ENCODE results near the gene MFNG.

The MFNG gene

DNA sequence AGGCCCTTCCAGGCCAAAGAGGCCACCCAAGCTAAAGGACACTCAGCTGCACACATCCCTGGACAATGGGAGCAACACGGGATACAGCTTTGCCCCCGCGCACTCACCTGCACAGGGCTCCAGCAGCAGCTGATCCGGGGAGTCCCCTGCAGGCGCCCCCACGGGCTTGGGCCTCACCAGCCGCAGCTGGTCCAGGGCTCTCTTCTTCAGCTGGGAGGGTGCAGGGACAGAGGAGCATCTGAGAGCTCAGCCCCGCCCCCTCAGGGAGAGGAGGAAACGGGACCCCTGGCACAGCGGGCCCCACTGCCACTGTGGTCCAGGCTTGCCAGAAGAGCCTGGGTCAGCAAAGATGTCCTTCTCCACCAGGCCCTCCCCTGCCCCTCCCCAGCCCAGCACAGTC, 7.8 kb upstream of the MFNG start:
- DNase-seq (ENCODE audit: low read depth in 2 of 2) = no peak

DNA sequence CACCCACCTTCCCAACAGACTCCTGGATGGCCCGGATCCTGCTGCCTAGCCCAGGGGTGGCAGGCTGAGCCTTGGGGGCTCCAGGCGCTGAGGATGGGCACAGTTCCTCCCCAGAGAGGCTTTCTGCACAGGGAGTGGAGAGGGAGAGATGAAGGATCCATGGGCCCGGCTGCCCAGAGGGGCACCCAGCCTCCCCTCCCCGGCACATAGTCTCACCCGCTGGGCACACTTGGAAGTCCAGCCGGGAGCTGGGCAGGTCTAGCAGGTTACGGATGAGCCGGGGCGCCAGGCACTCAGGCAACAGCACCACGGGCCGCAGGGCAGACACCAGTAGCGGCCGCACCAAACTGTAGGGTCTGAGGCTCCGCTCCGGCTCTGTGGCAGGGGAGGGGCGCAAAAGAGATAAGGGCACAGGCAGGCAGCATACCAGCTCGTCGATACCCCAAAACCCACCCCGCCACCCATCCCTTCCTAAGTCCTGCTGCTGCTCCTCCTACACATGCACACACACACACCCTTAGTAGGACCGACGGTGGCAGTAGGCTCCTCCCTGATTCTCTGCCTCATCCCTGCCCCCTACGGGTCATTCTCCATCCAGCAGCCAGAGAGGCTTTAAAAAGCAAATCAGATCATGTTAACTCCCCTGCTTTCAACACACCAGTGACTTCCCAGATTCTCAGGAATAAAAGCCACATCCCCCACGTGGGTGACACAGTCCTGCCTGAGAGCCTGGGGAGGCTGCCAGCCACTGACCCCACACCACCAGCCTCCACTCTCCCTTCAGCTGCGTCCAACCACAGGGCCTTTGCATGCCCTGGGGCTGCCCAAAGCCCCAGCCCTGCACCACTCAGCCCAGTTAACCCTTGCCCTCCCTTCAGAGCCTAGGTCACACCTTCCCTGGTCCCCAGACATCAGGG, 6.5 kb upstream of the MFNG start:
- no peak for DNase-seq (ENCODE audit: low read depth in 2 of 2)

DNA sequence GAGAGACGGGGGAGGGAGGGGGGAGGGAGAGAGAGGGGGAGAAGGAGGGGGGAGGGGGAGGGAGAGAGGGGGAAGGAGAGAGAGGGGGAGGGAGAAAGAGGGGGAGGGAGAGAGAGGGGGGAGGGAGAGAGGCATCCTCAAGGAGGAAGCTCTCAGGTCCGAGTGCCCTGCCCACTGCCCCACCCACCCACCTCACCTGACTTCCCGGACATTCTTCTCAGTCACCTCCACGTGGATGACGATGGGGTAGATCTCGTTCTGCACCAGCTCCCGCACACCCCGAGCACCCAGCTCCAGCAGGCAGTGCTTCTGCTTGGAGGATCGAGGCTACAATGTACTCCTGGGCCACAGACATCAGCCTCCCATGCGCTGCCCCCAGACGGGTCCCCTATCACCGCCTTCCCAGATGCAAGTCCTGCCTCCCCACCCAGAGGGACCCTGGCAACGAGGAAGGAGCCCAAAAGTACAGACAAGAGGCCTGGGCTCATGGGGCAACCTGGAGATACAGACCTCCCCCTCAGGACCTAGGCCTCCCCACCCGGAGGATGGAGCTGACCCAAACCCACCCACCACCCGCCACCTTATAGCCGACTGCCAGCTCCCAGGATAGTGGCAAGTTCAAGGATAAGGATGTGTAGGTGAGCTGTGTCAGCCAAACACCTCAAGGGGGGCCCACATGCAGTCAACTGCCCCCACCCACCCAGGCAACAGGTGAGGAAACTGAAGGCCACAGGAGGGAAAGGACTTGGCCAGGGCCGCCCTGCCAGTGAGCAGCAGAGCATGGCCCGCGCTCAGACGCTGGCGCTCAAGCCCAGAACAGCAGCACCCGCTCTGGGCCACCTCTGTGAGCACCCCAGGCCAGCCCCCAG, 5.6 kb upstream of the MFNG start:
- no peak for DNase-seq (ENCODE audit: low read depth in 2 of 2)

DNA sequence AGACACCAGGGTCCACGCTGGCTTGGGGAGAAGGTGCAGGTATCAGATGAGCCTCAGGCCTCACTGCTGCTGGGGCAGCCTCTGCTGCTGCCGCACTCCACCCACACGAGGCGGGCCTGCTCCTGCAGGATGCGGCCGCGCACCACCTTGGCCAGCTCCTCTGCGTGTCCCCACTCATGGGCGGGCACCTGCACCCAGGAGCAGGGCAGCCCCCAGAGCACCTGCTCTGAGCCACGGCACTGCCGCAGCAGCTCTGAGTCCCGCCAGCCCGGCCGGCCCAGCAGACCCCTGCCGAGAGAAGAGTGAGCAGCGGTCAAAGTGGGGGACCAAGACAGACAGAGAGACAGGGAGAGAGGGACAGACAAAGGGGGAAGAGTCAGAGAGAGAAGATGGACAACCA, 4.9 kb upstream of the MFNG start:
- DNase-seq (ENCODE audit: low read depth in 2 of 2) = no peak

DNA sequence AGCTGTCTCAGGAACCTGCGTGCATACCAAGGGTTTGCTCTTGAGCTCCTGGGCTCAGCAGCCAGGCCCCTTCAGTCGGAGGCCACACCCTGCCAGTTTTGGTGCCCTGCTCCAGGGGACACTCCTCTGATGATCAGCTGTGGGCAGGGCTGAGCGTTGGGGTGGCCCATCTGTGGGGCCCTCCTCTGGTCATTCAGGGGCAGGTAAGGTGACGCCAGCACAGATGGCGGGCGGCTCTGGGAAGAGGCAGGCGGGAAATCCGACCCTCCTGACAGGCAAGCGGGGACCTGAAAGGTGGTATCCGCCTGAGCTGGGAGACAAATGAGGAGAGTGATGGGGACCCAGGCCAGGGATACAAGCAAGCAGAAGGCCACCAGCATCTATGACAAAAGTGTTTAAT, 3.8 kb upstream of the MFNG start:
- DNase-seq (ENCODE audit: low read depth in 2 of 2) = no peak

DNA sequence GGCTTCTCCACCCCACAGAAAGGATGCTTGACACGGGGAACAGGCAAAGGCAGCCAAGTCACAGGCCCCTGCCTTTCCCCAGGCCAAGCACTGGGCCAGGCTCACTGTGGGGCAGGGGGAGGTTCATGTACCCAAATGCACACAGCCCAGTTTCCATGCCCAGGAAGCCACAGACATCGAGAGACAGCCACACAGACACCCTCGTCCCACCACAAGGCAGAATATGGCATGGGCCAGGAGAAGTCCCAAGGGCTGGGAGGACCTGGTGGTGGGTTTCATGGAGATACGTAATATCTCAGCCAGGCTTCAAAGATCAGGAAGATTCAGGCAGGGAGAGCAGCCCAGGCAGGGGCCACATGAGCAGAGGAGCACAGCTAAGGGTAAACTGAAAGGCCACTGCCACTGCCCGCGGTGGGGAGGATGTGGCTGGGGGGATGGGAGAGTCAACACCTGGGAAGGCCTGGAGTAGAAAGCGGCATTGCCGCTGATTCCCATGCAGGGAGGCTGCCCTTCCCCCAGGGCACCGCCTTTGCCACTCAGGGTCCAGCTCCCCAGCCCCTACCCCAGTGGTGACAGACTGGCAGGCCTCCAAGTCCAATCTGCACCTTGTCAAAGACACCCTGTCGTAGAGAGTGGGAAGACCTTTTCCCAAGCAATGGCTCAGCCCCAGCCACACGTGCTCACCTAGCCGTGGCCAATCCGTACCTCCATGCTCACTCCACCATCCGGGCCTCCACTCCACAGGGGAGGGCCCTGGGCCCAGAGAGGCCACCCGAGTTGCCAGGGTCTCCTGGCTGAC, 2.4 kb upstream of the MFNG start:
- DNase-seq (ENCODE audit: low read depth in 2 of 2) = no peak

DNA sequence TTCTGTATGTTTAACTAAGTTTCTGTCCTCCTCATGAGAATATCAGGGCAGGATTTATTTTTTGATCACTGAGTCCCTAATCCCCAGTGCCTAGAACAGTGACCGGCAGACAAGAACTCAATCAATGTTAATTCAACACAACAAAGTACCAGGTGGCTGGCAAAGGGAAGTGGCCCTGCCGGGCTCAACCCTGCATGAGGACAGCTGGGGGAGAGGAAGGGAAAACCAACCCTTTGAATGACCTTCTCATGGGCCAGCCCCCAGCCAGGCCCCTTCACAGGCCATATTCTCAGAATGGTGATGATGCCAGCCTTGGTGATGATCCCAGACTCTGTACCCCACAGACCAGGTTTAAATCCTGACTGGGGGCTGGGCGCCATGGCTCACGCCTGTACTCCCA, 1.4 kb upstream of the MFNG start:
- no peak for DNase-seq (ENCODE audit: low read depth in 2 of 2)

DNA sequence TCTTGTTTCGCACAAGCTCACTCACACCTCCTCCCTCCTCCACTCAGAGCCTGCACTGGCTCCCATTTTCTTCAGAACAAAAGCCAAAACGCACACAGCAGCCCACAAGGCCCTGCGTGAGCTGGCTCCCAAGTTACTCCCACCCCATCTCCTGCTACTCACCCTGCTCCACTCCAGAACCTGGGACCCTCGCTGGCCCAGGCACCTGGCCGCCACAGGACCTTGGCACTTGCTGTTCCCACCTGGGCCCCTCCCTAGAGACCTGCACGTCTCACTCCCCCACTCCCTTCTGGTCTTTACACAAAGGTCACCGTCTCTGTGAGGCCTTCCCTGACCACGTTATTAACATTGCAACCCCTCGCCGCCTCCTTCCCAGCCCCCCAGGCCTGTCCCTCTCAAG, 945 bp upstream of the MFNG start:
- DNase-seq (ENCODE audit: low read depth in 2 of 2) = no peak

DNA sequence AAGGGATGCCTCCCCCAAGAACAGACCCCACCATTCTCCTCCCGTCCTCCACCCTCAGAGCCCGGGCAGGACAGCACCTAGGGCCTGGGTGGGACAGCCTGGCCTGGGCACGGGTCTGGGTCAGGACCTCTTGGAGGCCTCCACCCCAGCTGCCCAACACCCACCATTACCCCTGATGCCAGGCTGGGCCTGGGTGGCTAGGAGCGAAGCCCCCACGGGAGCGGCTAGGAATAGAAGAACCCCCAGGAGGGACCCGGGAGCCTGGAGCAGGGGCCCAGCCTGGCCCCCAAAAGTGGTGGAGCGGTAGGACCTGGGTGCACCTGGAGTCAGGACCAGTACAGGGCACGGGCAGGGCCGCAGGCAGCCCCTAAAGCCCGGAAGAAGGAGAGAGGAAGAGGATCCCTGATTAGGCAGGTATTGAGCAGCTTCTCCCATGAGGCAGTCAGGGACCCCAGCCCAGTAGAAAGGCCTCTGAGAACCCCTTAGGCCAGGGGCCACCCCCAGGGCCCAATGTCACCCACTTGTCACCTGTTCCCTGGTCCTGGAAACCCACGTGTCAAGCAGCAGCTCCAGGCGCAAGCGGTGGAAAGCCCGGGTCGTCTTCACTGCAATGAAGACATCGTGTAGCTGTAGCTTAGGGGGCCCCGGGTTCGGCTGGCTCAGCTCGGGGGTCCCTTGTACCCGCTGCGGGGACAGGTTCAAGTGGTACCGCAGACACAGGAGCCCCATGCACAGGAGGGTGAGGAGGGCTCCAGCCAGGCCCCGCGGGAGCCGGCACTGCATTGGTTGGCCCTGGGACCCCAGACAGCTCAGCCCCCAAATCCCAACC, 575 bp downstream of the MFNG start:
- peak in 1 of 2 donors; percentile 12 for DNase-seq (ENCODE audit: low read depth in 2 of 2)

DNA sequence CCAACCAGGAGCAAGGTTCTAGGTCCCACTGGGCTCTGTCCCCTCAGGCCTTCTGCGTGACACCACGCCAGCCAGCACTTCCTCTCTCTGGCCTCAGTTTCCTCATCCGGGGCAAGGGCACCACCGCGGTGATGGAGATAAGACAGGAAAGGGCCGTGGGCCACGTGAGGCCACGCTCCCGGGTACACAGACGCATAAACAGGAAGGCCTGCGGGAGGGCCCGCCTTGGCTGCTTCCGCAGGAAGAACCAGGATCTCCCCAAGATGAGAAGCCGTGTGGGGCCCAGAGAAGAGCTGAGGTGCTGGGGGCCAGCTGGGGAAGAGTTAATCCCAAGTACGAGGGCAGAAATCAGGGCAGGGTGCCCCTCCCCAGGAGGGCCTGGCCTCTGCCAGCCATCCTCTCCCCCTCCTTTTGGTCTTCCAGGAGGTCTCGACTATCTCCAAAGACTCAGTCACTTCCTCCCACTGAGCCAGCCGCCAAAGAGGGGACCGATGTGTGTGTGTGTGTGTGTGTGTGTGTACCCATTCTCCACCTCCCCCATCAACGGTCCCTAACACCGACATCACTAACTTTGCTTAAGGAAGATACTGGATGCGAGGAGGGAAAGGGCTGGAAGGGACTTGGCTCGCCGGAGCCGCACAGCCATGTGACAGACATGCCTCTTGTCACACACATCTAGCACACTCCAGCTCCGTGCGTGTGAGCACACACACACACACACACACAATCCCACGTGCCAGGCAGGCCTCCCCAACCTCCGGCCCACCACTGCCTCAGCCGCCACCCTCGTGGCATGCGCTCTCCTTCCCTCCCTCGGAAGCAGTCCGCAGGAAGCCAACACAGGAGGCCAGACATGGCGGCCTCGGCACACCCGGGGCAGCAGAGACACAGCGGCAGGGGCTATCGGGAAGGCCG, 1.4 kb downstream of the MFNG start:
- peak; percentile 56 to 57 for DNase-seq (ENCODE audit: low read depth in 2 of 2)

DNA sequence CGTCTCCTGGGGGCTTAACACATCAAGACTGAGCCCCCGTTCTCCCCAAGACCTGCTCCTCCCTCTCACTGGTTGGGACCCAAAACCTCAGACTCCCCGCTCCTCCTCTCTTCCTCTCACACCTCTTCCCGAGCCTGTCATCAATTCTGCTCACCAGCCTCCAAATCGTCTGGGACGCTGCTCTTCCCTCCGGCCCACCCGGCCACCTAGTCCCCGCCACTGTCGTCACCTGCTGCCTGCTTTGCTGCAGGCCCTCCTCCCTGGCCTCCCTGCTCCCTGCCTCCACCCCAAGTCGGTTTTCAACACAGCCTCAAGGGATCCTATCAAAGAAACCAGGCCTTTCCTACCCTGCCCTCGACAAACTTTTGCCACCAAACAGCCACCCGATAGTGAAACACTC, 3.1 kb downstream of the MFNG start:
- DNase-seq (ENCODE audit: low read depth in 2 of 2) = no peak

DNA sequence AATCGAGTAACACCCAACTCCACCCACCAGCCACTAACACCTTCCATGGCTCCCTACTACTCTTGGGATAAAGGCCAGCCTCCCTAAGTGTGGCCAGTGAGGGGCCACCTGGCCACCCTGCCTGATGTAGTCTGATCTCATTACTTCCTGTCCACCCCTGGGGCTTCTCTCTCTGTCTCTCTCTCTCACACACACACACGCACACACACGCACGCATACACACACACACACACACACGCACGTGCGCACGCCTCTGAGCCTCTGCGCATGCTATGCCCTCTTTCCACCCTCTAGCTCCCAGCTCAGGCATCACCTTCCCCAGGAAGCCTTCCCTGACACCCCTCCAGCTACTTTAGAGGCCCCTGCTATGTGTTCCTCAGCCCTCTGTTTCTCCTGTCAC, 3.9 kb downstream of the MFNG start:
- no peak for DNase-seq (ENCODE audit: low read depth in 2 of 2)

DNA sequence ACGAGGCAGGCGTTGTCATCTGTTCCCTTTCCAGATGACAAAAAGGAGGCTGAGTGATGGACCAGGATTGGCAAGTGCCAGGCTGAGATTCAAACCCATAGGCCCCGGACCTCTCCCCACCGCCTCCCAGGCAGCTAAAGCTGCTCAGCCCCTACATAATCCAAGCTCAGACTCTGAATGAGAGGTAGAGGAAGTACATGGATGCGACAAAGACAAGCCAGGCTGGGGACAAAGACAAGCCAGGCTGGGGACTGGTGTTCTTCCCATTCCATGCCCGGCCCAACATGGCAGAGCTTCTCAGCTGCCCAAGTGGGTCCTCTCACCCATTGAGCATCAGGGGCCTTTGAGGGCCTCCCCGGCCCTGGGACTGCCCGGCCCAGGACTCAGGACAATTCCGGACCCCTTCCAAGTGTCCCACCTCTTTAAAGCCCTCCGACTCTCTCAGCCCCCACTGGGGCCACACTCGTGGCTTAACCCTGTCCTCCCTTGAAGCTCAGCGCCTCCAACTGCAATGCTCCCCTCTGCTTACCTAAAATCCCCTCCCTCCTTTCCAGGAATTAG, 4.8 kb downstream of the MFNG start:
- DNase-seq (ENCODE audit: low read depth in 2 of 2) = no peak

DNA sequence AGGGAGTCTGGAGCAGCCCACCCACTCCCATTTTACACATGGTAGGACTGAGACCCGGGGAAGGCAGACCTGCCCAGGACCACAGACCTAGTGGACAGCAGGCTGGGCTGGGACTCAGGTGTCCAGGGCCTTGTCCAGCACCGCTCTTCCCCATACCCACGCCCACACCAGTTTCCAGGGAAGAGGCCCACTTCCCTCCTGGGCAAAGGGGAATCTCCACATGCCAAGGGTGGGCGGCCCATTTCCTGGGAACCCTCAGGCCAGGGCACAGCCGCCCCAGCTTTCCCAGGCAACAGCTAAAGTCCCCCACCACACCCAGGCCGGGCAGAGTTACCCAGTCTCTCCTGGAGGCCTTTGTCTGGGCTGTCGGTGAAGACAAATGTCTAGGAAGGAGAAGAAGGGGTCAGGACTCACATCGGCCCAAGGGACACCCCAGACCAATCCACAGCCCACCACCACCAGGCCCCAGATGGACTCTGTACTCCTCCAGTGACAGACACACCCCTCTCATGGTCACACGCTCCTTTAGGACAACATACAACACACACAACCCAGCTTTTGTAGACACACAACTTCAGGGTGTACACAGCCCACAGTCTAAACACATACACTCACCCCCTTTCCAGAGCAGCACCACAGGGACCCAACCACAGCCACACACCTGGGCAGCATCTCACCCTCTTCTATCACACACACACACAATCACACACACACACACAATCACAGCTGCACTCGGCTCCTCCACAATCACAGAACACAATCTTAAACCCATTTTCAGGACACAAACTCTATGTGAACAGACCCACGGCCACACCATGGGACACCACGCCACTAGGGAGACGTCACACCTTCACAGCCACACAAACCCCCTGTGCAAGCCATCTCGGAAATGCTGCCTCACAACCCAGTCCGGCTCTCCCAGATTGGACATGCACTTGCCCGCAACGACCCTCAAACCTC, 5.5 kb downstream of the MFNG start:
- DNase-seq (ENCODE audit: low read depth in 2 of 2) = no peak

DNA sequence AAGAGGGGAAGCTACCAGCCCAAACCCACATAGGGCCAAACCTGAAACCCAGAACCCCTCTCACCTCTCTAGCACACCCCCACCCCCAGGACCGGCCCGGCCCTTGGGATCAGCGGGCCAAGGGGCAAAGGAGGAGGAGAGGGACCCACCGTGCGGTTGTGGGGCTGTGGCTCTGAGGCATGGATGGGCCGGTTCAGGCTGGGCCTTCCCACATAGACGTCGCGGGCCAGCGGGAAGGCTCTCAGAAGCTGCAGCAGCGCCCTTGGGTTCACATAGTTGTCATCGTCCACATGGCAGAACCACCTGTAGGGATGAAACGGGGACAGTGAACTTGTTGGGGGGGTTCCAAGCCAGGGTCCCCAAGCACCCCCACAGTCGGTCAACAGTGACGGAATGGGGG, 7.0 kb downstream of the MFNG start:
- no peak for DNase-seq (ENCODE audit: low read depth in 2 of 2)

DNA sequence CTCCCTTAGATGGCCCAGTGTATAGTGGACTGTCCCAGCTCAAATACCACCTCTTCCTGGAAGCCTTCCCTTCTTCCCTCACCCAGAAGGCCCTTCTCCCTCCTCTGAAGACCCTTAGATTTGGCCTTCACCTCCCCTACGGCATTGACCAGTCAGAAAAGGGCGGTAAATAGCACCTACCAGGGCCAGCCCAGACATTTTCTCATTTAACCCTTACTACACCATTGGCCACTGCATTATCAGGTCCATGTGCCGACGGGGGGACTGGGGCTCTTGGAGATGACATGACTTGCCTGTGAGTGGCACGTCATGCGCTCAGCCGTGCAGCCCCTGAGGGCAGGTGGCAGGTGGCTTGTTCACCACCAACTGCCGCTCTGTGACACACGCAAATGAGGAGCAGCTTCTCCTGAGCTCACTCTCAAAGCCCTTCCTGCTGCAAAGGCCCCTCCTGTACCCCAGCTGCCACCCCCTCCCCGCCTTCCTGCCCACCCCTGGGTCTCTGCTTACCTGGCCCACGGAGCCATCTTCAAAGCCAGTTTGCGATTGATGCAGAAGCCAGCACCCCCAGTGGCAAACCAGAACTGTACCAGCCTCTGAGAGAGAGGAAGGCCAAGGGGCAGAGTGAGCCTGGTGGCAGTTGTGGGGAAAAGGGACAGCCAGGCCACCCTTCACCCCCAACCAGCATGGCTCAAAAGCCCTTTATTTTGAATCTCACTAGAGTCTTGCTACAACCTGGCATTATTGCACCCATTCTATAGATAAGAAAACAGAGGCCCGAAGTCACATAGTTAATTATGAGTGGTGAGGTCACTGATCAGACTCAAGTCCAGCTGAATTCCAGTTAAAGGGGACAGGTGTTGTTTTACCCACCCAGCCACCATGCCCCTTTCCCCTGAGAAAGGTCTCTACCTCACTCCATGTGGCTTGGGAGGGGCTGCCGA, 9.5 kb downstream of the MFNG start:
- no peak for DNase-seq (ENCODE audit: low read depth in 2 of 2)

DNA sequence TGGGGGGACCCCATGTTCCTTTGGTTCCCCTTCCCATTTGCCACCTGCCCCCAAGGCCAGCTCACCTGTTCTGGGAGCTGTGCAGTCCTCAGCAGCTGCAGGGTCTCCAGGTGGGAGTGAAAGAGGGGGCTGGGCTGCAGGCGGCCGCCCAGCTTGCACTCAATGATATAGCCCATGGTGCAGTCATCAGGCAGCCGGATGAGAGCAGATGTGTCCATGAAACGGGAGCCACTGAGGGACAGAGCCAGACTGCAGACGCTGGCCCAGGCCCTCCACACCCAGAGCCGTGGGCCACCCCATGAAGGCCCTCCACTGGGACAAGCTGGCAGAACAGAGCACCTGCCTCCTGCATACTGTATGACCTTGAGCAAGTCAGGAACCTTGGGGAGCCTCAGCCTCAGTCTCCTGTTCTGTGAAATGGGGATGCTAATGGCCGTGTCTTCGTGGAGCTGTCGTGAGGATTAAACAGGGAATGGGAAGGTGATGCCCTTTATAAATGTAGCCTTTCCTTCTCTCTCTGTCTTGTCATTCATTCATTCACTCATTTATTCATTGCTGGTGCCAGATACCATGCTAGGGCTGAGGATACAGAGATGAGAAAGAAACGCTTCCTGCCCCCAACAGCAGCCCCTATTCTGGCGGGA, 11.6 kb downstream of the MFNG start:
- no peak for DNase-seq (ENCODE audit: low read depth in 2 of 2)

Data from stimulated activated CD8-positive, alpha-beta memory T cell treated with anti-CD3 and anti-CD28 coated beads, Interleukin-15, amount 100 ng/mL, for 4 hours (primary cell).